Esophagus squamous epithelium (tissue), 4 donors: ENCODE measurements around the gene IER2.

ENCODE experiments used
- CTCF ChIP-seq, 6 experiments: fragments of 450-650 bp in 4 of 6; fragments of 200-600 bp in 2 of 6; sonication (generic) in 2 of 6; IDR thresholded peaks; one replicate each; pipeline ENCODE4 v1.5.1; 2016 to 2019; ENCODE audit warnings: antibody characterized with exemption in 6 of 6, mild to moderate bottlenecking in 4 of 6, moderate library complexity in 4 of 6
- POLR2A ChIP-seq, 4 donors: fragments of 450-650 bp; IDR thresholded peaks; one replicate each; pipeline ENCODE4 v1.6.1; 2017; ENCODE audit warnings: antibody characterized with exemption in 4 of 4, mild to moderate bottlenecking in 4 of 4, moderate library complexity in 3 of 4

DNA sequence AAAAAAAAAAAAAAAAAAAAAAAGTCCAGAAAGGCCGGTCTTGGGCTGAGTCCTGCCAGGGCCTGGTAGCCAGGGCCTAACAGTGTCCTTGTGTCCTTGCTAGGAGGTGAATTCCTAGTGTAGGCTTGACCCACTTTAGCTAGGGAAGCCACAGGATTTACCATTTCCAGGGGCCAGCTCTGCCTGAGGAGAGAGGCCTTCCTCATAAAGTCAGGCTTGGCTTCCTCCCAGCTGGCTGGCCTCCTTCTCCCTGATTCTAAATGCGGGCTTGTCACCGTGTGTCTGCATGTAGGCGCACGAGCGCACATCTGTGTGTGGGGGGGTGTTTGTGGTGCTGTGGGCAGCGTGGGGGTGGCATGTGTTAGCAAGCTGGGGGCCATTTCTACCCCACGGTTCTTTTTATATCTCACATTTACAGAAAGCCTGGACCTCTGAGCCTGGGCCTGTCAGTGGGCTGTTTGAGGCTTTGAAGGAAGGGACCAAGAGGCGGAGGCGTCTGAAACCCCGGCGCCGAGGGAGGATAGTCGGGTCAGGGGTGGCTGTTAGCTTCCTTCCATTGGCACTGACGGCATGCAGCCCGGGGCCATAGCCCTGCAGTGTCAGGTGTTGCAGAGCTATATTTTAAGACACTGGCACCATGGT lies 31.7 kb downstream of the IER2 start:
- TF ChIP-seq POLR2A (IDR thresholded peaks at IDR 0.05) (no peak), CTCF (IDR thresholded peaks at IDR 0.05) (no peak)
